ENCODE results near the gene C1GALT1C1L.

C1GALT1C1L gene

GRCh38 chr2:43715300-43716098 lies 39.3 kb upstream of the C1GALT1C1L start:
- TF ChIP-seq GABPA (IDR thresholded peaks at IDR 0.05; ENCODE audit: low read depth) (no peak), CTCF (IDR thresholded peaks at IDR 0.05; ENCODE audit: insufficient read depth, low read length) (no peak), POLR2AphosphoS5 (IDR thresholded peaks at IDR 0.05; ENCODE audit: low read depth) (no peak), REST (IDR thresholded peaks at IDR 0.05; ENCODE audit: insufficient replicate concordance, low read depth) (no peak), SPI1 (IDR thresholded peaks at IDR 0.05; ENCODE audit: borderline replicate concordance, low read depth) (no peak)
- DNase-seq (ENCODE audit: low read depth in 1 of 2, low spot score in 1 of 2) = no peak
- Histone ChIP-seq H3K4me3 (replicated peaks; ENCODE audit: insufficient read depth, low read length) (no peak overlapping the region), H3K27ac (replicated peaks) (no peak overlapping the region), H3K27me3 (ENCODE audit: insufficient read depth, poor library complexity, severe bottlenecking) (no peaks in the 10 kb centered on the region)

- H3K27ac ChIP-seq (replicated peaks) = no peak overlapping the region
- H3K4me3 ChIP-seq (replicated peaks; ENCODE audit: insufficient read depth, low read length) = no peak overlapping the region
- DNase-seq (ENCODE audit: low read depth in 1 of 2, low spot score in 1 of 2) = no peak
- H3K27me3 ChIP-seq (ENCODE audit: insufficient read depth, poor library complexity, severe bottlenecking) = no peaks in the 10 kb centered on the region
- no peak for TF ChIP-seq CTCF (IDR thresholded peaks at IDR 0.05; ENCODE audit: insufficient read depth, low read length)
- TF ChIP-seq GABPA (IDR thresholded peaks at IDR 0.05; ENCODE audit: low read depth) = no peak
- no peak for TF ChIP-seq POLR2AphosphoS5 (IDR thresholded peaks at IDR 0.05; ENCODE audit: low read depth)
- no peak for TF ChIP-seq SPI1 (IDR thresholded peaks at IDR 0.05; ENCODE audit: borderline replicate concordance, low read depth)
- TF ChIP-seq REST (IDR thresholded peaks at IDR 0.05; ENCODE audit: insufficient replicate concordance, low read depth) = no peak
These were observed 37.9 kb upstream of the C1GALT1C1L start for GRCh38 chr2:43714164-43714563.

- TF ChIP-seq CTCF (IDR thresholded peaks at IDR 0.05; ENCODE audit: insufficient read depth, low read length) (no peak), POLR2AphosphoS5 (IDR thresholded peaks at IDR 0.05; ENCODE audit: low read depth) (no peak), SPI1 (IDR thresholded peaks at IDR 0.05; ENCODE audit: borderline replicate concordance, low read depth) (no peak), REST (IDR thresholded peaks at IDR 0.05; ENCODE audit: insufficient replicate concordance, low read depth) (no peak), GABPA (IDR thresholded peaks at IDR 0.05; ENCODE audit: low read depth) (no peak)
- peaks cover 4% of the 10 kb centered on the region for H3K27me3 ChIP-seq (ENCODE audit: insufficient read depth, poor library complexity, severe bottlenecking)
- no peak overlapping the region for H3K27ac ChIP-seq (replicated peaks)
- DNase-seq (ENCODE audit: low read depth in 1 of 2, low spot score in 1 of 2) = no peak
- H3K4me3 ChIP-seq (replicated peaks; ENCODE audit: insufficient read depth, low read length) = no peak overlapping the region
These were observed 34.6 kb upstream of the C1GALT1C1L start for GRCh38 chr2:43710866-43711265.
